ENCODE measurements around the gene FALEC. TPM values are rescaled to one million over a fixed set of nuclear protein-coding genes. Genes with fewer than 3 reads are reported as not detected.

FALEC gene
- polyA plus RNA-seq, 2 of the 4 experiments (the other 2 are of a cell fraction) = 0.36 to 0.80 TPM

DNA sequence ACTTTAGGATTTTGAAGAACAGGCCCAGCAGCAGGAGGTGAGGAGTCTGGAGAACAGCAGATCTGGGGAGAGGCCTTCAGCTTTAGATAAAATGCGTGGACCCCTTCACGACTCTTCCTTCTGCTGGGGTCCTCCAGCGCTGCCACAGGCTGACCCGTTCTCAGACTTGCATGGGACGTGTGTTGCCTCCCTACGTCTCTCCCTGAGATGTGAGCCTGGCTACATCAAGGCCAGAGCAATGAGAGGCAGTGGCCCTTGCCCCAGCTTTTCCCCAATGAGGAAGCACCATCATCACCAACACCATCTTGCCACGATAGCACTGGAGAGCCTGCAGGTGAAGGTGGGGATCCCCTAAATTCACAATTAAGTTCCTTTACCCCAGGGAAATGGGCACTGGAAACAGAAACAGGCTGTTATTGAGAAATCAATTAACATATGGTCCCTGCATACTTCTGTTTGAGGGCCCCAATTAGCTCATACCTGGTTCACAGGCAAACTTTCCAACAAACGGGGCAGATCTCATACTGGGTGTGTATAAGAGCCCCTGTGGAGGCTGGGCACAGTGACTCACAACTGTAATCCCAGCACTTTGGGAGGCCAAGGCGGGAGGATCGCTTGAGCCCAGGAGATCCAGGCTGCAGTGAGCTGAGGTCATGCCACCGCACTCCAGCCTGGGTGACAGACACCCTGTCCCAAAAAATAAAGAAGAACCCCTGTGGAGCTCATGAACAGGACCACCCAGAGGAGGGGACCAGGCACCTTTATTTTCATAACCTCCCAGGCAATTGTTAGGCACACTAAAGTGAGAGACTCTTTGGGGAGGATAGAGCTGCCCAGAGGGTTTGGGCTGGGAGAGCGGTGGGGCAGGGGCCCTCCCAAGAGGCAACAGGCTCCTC lies 21.5 kb downstream of the FALEC start:
- Histone ChIP-seq H3K4me3 (no peak overlapping the region), H3K4me2 (no peak overlapping the region), H3K4me1 (peaks cover 37% of the 10 kb centered on the region), H3K9me3 (no peaks in the 10 kb centered on the region), H3K27ac (peak overlapping the region in 1 of 2 experiments; percentile 73; a peak in 3 of 6 replicates)
- ATAC-seq = no peak; a peak in 2 of 6 replicates
- TF ChIP-seq MAX (IDR thresholded peaks at IDR 0.05) (no peak), HOXB13 (CRISPR knock-in tag; IDR thresholded peaks at IDR 0.05; ENCODE audit: low read depth) (no peak), CBX2 (IDR thresholded peaks at IDR 0.05; ENCODE audit: borderline replicate concordance, low read depth) (no peak)
- POLR2A ChIA-PET = interaction anchor here (0.8 to 0.9 kb wide), 2 partner anchors 12 to 43 kb away, joined by 3 to 5 read pairs; partner anchors contain the start of gene MCL1
- CTCF ChIA-PET = interaction anchor here (0.8 to 1.9 kb wide), 6 partner anchors 9 to 79 kb away, joined by 3 to 9 read pairs (median 3); no protein-coding TSS in a partner anchor
- FAIRE-seq = no peak
- WGBS (ENCODE audit: missing lambda C conversion rate) = 87% methylated on average over 12 of the region's 12 CpGs
- DNase-seq (ENCODE audit: low read depth in 1 of 2, low spot score in 1 of 2) = no peak

- Histone ChIP-seq H3K4me3 (no peak overlapping the region), H3K9me3 (no peaks in the 10 kb centered on the region), H3K27ac (peak overlapping the region in 1 of 2 experiments; percentile 73; a peak in 3 of 6 replicates), H3K4me2 (no peak overlapping the region), H3K4me1 (peaks cover 27% of the 10 kb centered on the region)
- ChIA-PET POLR2A (no interaction called here), CTCF (interaction anchor here (0.6 to 2.5 kb wide), 6 partner anchors 11 to 367 kb away, joined by 3 to 9 read pairs (median 5); partner anchors contain the start of genes ADAMTSL4 and FALEC)
- 74% methylated on average over 15 of the region's 17 CpGs for WGBS (ENCODE audit: missing lambda C conversion rate)
- FAIRE-seq (no peak), ATAC-seq (peak; percentile 52 to 59; a peak in 5 of 6 replicates), DNase-seq (ENCODE audit: low read depth in 1 of 2, low spot score in 1 of 2) (no peak)
- TF ChIP-seq KDM5A (IDR thresholded peaks at IDR 0.05) (no peak), FOXS1 (CRISPR knock-in tag; IDR thresholded peaks at IDR 0.05) (no peak), CBX2 (IDR thresholded peaks at IDR 0.05; ENCODE audit: borderline replicate concordance, low read depth) (no peak), POLR2AphosphoS2 (conservative IDR thresholded peaks at IDR 0.05; ENCODE audit: low read length) (no peak)
These were observed 22.5 kb downstream of the FALEC start for GRCh38 chr1:150537732-150538684.

GRCh38 chr1:150543500-150544143 lies 28.1 kb downstream of the FALEC start:
- TF ChIP-seq, protein P1, sequence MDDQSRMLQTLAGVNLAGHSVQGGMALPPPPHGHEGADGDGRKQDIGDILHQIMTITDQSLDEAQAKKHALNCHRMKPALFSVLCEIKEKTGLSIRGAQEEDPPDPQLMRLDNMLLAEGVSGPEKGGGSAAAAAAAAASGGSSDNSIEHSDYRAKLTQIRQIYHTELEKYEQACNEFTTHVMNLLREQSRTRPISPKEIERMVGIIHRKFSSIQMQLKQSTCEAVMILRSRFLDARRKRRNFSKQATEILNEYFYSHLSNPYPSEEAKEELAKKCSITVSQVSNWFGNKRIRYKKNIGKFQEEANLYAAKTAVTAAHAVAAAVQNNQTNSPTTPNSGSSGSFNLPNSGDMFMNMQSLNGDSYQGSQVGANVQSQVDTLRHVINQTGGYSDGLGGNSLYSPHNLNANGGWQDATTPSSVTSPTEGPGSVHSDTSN (IDR thresholded peaks at IDR 0.05) = no peak
- no peak for TF ChIP-seq CHD2 (IDR thresholded peaks at IDR 0.05; ENCODE audit: low read length, partially characterized antibody)
- no peak for TF ChIP-seq TFCP2L1 (CRISPR knock-in tag; IDR thresholded peaks at IDR 0.05)
- TF ChIP-seq SREBF2 (IDR thresholded peaks at IDR 0.05) = no peak
- TF ChIP-seq RAD21 (conservative IDR thresholded peaks at IDR 0.05 in 1 of 2, IDR thresholded peaks at IDR 0.05 in 1 of 2) = no peak
- TF ChIP-seq HOXB13 (CRISPR knock-in tag; IDR thresholded peaks at IDR 0.05; ENCODE audit: low read depth) = no peak
- TF ChIP-seq FOSL2 (IDR thresholded peaks at IDR 0.05) = no peak
- no peak for TF ChIP-seq FOSL2 (CRISPR knock-in tag; IDR thresholded peaks at IDR 0.05)
- TF ChIP-seq MYC (IDR thresholded peaks at IDR 0.05; ENCODE audit: borderline replicate concordance, low read length) = no peak
- Histone ChIP-seq H3K4me1 (no peaks in the 10 kb centered on the region; the same call in 2 of the 3 replicates), H3K27ac (no peak overlapping the region), H3K4me3 (no peak overlapping the region), H3K4me2 (no peak overlapping the region), H3K9me3 (no peaks in the 10 kb centered on the region)
- ATAC-seq (0 out of 6 replicates have a peak, but pooled peaks of 1 of the 2 experiments have one; percentile 22), DNase-seq (ENCODE audit: low read depth in 1 of 2, low spot score in 1 of 2) (no peak), FAIRE-seq (no peak)
- ChIA-PET POLR2A (no interaction called here), CTCF (interaction anchor here (0.5 to 6.3 kb wide), 4 partner anchors 10 to 489 kb away, joined by 3 to 35 read pairs (median 16); no protein-coding TSS in a partner anchor)
- 85% methylated on average over 13 of the region's 13 CpGs for WGBS (ENCODE audit: missing lambda C conversion rate)
